ENCODE measurements around the gene BTF3L4.
A peak's percentile ranks its signal among the peaks of the same experiment; 100 is the strongest.

The BTF3L4 gene

GRCh38 chr1:52055866-52056162 lies 281 bp upstream of the BTF3L4 start:
- DNase-seq (ENCODE audit: low read depth, low spot score): no peak
- in situ Hi-C loops (cut with HindIII; ENCODE audit: low sequenced_read_pairs): no loop called here
- peak overlapping the region; percentile 93 for H3K4me3 ChIP-seq (ENCODE audit: low read depth, low read length)
- no peak for TF ChIP-seq CTCF (IDR thresholded peaks at IDR 0.05; ENCODE audit: low read depth, low read length)

GRCh38 chr1:52056937-52057231 lies 789 bp downstream of the BTF3L4 start:
- H3K4me3 ChIP-seq (ENCODE audit: low read depth, low read length): peak overlapping the region; percentile 93
- no peak for DNase-seq (ENCODE audit: low read depth, low spot score)
- TF ChIP-seq CTCF (IDR thresholded peaks at IDR 0.05; ENCODE audit: low read depth, low read length): no peak
- in situ Hi-C loops (cut with HindIII; ENCODE audit: low sequenced_read_pairs): no loop called here

DNA sequence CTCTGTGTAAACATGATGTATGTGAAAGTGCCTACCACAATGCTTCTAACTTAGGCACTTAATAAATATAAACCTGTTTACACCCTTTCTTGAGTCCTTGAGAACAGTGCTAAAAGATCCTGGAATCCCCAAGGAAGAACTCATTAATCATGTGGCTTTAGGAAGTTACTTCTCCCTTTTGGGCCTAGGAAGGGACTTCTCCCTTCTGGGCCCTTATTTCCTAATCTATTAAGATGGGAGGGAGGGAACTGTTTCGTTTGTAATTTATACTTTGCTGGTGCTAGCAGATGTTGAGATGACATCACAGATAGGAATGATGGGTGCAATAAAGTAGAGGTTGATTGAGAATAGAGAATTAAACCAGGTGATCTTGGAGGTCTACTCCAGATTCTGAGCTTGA lies 1.2 kb downstream of the BTF3L4 start:
- no peak for DNase-seq (ENCODE audit: low read depth, low spot score)
- H3K4me3 ChIP-seq (ENCODE audit: low read depth, low read length): peak overlapping the region; percentile 93
- no peak for TF ChIP-seq CTCF (IDR thresholded peaks at IDR 0.05; ENCODE audit: low read depth, low read length)
- in situ Hi-C loops (cut with HindIII; ENCODE audit: low sequenced_read_pairs): no loop called here

GRCh38 chr1:52057876-52058415 lies 1.9 kb downstream of the BTF3L4 start:
- H3K4me3 ChIP-seq (ENCODE audit: low read depth, low read length): no peak overlapping the region

DNA sequence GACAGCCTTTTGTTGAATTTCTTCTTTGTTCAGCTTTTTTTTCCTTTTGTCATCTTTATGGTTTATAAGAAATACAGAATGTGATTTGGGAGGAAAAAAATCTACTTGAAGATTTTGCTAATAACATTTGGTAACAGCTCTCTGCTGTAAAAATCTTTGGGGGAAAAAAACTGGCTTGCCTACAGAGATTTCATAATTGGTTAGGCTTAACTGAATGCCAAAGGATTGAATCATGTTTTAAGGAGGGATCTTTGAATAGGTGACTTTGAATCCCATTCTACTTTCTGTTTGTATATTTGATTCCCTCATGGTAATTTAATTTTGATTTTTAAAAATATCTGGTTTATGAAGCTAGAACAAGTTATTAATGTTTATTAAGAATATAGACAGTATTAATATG lies 3.2 kb downstream of the BTF3L4 start:
- no peak for TF ChIP-seq CTCF (IDR thresholded peaks at IDR 0.05; ENCODE audit: low read depth, low read length)
- DNase-seq (ENCODE audit: low read depth, low spot score): peak; percentile 27
- in situ Hi-C loops (cut with HindIII; ENCODE audit: low sequenced_read_pairs): no loop called here
- H3K4me3 ChIP-seq (ENCODE audit: low read depth, low read length): no peak overlapping the region

More at GRCh38 chr1:52057876-52058415, 1.9 kb downstream of the BTF3L4 start:
- no peak for DNase-seq (ENCODE audit: low read depth, low spot score)
- TF ChIP-seq CTCF (IDR thresholded peaks at IDR 0.05; ENCODE audit: low read depth, low read length): no peak
- in situ Hi-C loops (cut with HindIII; ENCODE audit: low sequenced_read_pairs): no loop called here

- no peak overlapping the region for H3K4me3 ChIP-seq (ENCODE audit: low read depth, low read length)
- DNase-seq (ENCODE audit: low read depth, low spot score): no peak
- TF ChIP-seq CTCF (IDR thresholded peaks at IDR 0.05; ENCODE audit: low read depth, low read length): no peak
- in situ Hi-C loops (cut with HindIII; ENCODE audit: low sequenced_read_pairs): no loop called here
Measured at GRCh38 chr1:52059888-52060287, 3.8 kb downstream of the BTF3L4 start.

DNA sequence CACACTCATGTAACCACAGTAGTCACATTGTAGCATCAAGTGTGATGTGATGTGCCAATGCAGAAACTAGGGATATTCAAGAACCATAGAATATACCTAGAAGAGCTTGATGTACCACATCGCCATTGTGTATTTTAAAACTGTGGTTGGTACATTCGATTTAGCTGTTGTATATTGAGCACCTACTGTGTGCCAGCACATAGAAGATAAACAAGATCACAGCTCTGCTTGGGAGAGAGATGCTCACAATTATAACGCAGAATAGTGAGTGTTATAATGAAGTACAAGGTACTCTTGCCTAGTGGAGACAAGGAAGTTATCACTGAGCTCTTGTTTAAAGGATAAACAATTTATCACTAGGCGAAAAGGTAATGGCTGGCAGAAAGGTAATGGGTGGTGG lies 4.7 kb downstream of the BTF3L4 start:
- no peak for DNase-seq (ENCODE audit: low read depth, low spot score)
- no peak for TF ChIP-seq CTCF (IDR thresholded peaks at IDR 0.05; ENCODE audit: low read depth, low read length)
- in situ Hi-C loops (cut with HindIII; ENCODE audit: low sequenced_read_pairs): no loop called here
- H3K4me3 ChIP-seq (ENCODE audit: low read depth, low read length): no peak overlapping the region
